ENCODE data around the gene ZNF181.

The ZNF181 gene

DNA sequence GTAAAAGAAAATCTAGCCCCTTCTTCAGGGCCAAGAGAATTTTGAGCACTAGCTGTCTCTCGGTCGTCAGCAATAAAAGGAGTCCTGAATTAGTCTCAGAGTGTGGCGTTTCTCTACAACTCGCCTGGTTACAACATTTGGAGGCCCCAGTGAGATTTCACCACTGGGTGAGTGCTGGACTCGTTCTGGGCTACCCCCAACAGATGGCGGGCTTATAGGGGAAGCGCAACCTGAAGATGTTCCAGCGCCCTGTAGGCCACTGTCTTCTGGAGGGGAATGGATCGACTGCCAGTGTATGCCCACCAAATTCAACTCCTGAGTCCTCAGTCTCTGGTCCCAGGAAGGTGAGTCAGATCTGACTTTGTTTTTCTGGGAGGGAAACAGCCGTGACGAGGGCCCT, 11.7 kb upstream of the ZNF181 start:
- Histone ChIP-seq H3K79me1 (ENCODE audit: low read length) (no peaks in the 10 kb centered on the region), H3K18ac (ENCODE audit: low read length) (no peak overlapping the region)

GRCh38 chr19:34725400-34725799, 8.6 kb upstream of the ZNF181 start:
- no peak overlapping the region for H3K9ac ChIP-seq (ENCODE audit: low read length)
- no peaks in the 10 kb centered on the region for H3K79me2 ChIP-seq (ENCODE audit: control insufficient read depth, insufficient read depth, low read length)
- no CpG with 5 or more reads among the region's 6 CpGs for WGBS (ENCODE audit: extremely low coverage, insufficient coverage, low lambda C conversion rate)
- no peaks in the 10 kb centered on the region for H3K27me3 ChIP-seq (ENCODE audit: insufficient read depth, low read length, poor library complexity)
- no peaks in the 10 kb centered on the region for H3K4me1 ChIP-seq (ENCODE audit: control insufficient read depth, low read depth, low read length)
- H3K36me3 ChIP-seq (ENCODE audit: control insufficient read depth, insufficient read depth, low read length) = no peaks in the 10 kb centered on the region
- no peak overlapping the region for H3K18ac ChIP-seq (ENCODE audit: low read length)
- no peak overlapping the region for H4K8ac ChIP-seq (ENCODE audit: low read depth, low read length)
- H3K79me1 ChIP-seq (ENCODE audit: low read length) = no peaks in the 10 kb centered on the region
- no peak overlapping the region for H3K56ac ChIP-seq (ENCODE audit: low read length)
- no peak overlapping the region for H3K27ac ChIP-seq (ENCODE audit: low read depth, low read length)
- no peak overlapping the region for H2BK120ac ChIP-seq (ENCODE audit: low read depth, low read length)
- H4K5ac ChIP-seq (ENCODE audit: low read length) = no peak overlapping the region
- DNase-seq = no peak
- H2AK5ac ChIP-seq (ENCODE audit: low read length) = no peak overlapping the region
- no peak overlapping the region for H3K23ac ChIP-seq (ENCODE audit: low read length)
- no peak overlapping the region for H3K4me2 ChIP-seq (ENCODE audit: low read length)
- no peak overlapping the region for H2BK5ac ChIP-seq (ENCODE audit: low read length)
- no peak overlapping the region for H3K4me3 ChIP-seq (ENCODE audit: low read length)
- no peak overlapping the region for H3K4ac ChIP-seq (ENCODE audit: low read depth, low read length)
- no peak overlapping the region for H2BK15ac ChIP-seq (replicated peaks; ENCODE audit: low read depth)

More for the DNA sequence above, 11.7 kb upstream of the ZNF181 start:
- Histone ChIP-seq H3K27ac (ENCODE audit: low read depth, low read length) (no peak overlapping the region), H2BK5ac (ENCODE audit: low read length) (no peak overlapping the region), H2BK15ac (replicated peaks; ENCODE audit: low read depth) (no peak overlapping the region), H3K4me3 (ENCODE audit: low read length) (no peak overlapping the region), H4K8ac (ENCODE audit: low read depth, low read length) (no peak overlapping the region), H3K4me1 (ENCODE audit: control insufficient read depth, low read depth, low read length) (no peaks in the 10 kb centered on the region), H3K9ac (ENCODE audit: low read length) (no peak overlapping the region), H3K79me2 (ENCODE audit: control insufficient read depth, insufficient read depth, low read length) (no peaks in the 10 kb centered on the region), H3K27me3 (ENCODE audit: insufficient read depth, low read length, poor library complexity) (no peaks in the 10 kb centered on the region), H3K56ac (ENCODE audit: low read length) (no peak overlapping the region), H2AK5ac (ENCODE audit: low read length) (no peak overlapping the region), H2BK120ac (ENCODE audit: low read depth, low read length) (no peak overlapping the region), H3K4me2 (ENCODE audit: low read length) (no peak overlapping the region), H3K23ac (ENCODE audit: low read length) (no peak overlapping the region), H3K36me3 (ENCODE audit: control insufficient read depth, insufficient read depth, low read length) (no peaks in the 10 kb centered on the region), H3K4ac (ENCODE audit: low read depth, low read length) (no peak overlapping the region), H4K5ac (ENCODE audit: low read length) (no peak overlapping the region)
- no CpG with 5 or more reads among the region's 11 CpGs for WGBS (ENCODE audit: extremely low coverage, insufficient coverage, low lambda C conversion rate)
- no peak for DNase-seq

- Histone ChIP-seq H3K4me1 (ENCODE audit: control insufficient read depth, low read depth, low read length) (peaks cover 4% of the 10 kb centered on the region), H4K5ac (ENCODE audit: low read length) (no peak overlapping the region), H3K79me2 (ENCODE audit: control insufficient read depth, insufficient read depth, low read length) (no peaks in the 10 kb centered on the region), H3K9ac (ENCODE audit: low read length) (no peak overlapping the region), H3K27ac (ENCODE audit: low read depth, low read length) (no peak overlapping the region), H3K79me1 (ENCODE audit: low read length) (no peaks in the 10 kb centered on the region), H3K36me3 (ENCODE audit: control insufficient read depth, insufficient read depth, low read length) (no peaks in the 10 kb centered on the region), H2BK120ac (ENCODE audit: low read depth, low read length) (no peak overlapping the region), H3K56ac (ENCODE audit: low read length) (no peak overlapping the region), H3K23ac (ENCODE audit: low read length) (no peak overlapping the region), H3K4me3 (ENCODE audit: low read length) (no peak overlapping the region), H3K18ac (ENCODE audit: low read length) (no peak overlapping the region), H4K8ac (ENCODE audit: low read depth, low read length) (no peak overlapping the region), H3K4ac (ENCODE audit: low read depth, low read length) (no peak overlapping the region), H2BK5ac (ENCODE audit: low read length) (no peak overlapping the region), H2AK5ac (ENCODE audit: low read length) (no peak overlapping the region), H3K27me3 (ENCODE audit: insufficient read depth, low read length, poor library complexity) (no peaks in the 10 kb centered on the region), H2BK15ac (replicated peaks; ENCODE audit: low read depth) (no peak overlapping the region), H3K4me2 (ENCODE audit: low read length) (no peak overlapping the region)
- DNase-seq = no peak
- WGBS (ENCODE audit: extremely low coverage, insufficient coverage, low lambda C conversion rate) = no CpG with 5 or more reads among the region's 11 CpGs
These were observed 2.8 kb upstream of the ZNF181 start for GRCh38 chr19:34731019-34731829.

- Histone ChIP-seq H4K5ac (ENCODE audit: low read length) (no peak overlapping the region), H3K56ac (ENCODE audit: low read length) (no peak overlapping the region), H3K4me2 (ENCODE audit: low read length) (no peak overlapping the region), H2BK120ac (ENCODE audit: low read depth, low read length) (no peak overlapping the region), H2AK5ac (ENCODE audit: low read length) (no peak overlapping the region), H3K27me3 (ENCODE audit: insufficient read depth, low read length, poor library complexity) (no peaks in the 10 kb centered on the region), H3K36me3 (ENCODE audit: control insufficient read depth, insufficient read depth, low read length) (no peaks in the 10 kb centered on the region), H3K18ac (ENCODE audit: low read length) (no peak overlapping the region), H2BK5ac (ENCODE audit: low read length) (no peak overlapping the region), H3K4me1 (ENCODE audit: control insufficient read depth, low read depth, low read length) (peaks cover 4% of the 10 kb centered on the region), H3K79me2 (ENCODE audit: control insufficient read depth, insufficient read depth, low read length) (no peaks in the 10 kb centered on the region), H3K27ac (ENCODE audit: low read depth, low read length) (no peak overlapping the region), H2BK15ac (replicated peaks; ENCODE audit: low read depth) (no peak overlapping the region), H3K79me1 (ENCODE audit: low read length) (no peaks in the 10 kb centered on the region), H4K8ac (ENCODE audit: low read depth, low read length) (no peak overlapping the region), H3K4me3 (ENCODE audit: low read length) (no peak overlapping the region), H3K23ac (ENCODE audit: low read length) (no peak overlapping the region), H3K4ac (ENCODE audit: low read depth, low read length) (no peak overlapping the region), H3K9ac (ENCODE audit: low read length) (no peak overlapping the region)
- no peak for DNase-seq
- no CpG with 5 or more reads among the region's 7 CpGs for WGBS (ENCODE audit: extremely low coverage, insufficient coverage, low lambda C conversion rate)
These were observed 2.1 kb upstream of the ZNF181 start for GRCh38 chr19:34731964-34732363.

DNA sequence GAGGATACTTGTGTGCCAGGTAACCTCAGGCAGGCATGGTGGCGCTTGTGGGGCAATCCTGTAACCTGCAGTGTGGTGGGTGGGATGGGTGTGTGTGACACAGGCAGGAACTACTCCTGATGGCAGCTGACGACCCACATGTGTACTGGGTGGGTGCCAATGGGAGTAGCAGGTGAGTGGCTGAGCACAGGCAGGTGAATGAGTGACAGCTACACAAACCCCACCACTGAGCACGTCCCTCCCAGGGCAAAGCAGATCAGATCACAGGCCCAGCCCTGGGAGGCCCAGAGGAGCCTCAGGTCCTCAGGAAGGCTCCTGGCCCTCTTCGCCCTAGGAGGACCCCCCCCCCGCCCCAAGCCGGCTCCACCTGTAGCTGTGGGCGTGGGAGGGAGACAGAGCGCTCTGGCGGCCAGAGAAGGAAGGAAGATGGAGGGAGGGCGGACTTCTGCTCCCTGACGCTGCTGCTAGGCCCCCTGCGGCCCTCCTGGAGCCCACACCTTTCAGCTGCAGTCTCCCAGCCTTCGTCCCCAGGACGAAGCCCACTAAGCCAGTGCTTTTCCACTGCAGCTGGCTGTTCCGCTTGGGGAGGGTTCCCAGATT, 1.3 kb upstream of the ZNF181 start:
- Histone ChIP-seq H2BK5ac (ENCODE audit: low read length) (no peak overlapping the region), H2BK120ac (ENCODE audit: low read depth, low read length) (no peak overlapping the region), H3K36me3 (ENCODE audit: control insufficient read depth, insufficient read depth, low read length) (no peaks in the 10 kb centered on the region), H3K4ac (ENCODE audit: low read depth, low read length) (no peak overlapping the region), H3K18ac (ENCODE audit: low read length) (no peak overlapping the region), H3K23ac (ENCODE audit: low read length) (no peak overlapping the region), H3K4me1 (ENCODE audit: control insufficient read depth, low read depth, low read length) (peaks cover 4% of the 10 kb centered on the region), H3K27me3 (ENCODE audit: insufficient read depth, low read length, poor library complexity) (no peaks in the 10 kb centered on the region), H4K5ac (ENCODE audit: low read length) (no peak overlapping the region), H3K56ac (ENCODE audit: low read length) (peak overlapping the region; percentile 34), H3K4me3 (ENCODE audit: low read length) (no peak overlapping the region), H3K79me1 (ENCODE audit: low read length) (no peaks in the 10 kb centered on the region), H3K79me2 (ENCODE audit: control insufficient read depth, insufficient read depth, low read length) (no peaks in the 10 kb centered on the region), H3K9ac (ENCODE audit: low read length) (no peak overlapping the region), H3K4me2 (ENCODE audit: low read length) (no peak overlapping the region), H2AK5ac (ENCODE audit: low read length) (no peak overlapping the region), H4K8ac (ENCODE audit: low read depth, low read length) (no peak overlapping the region), H3K27ac (ENCODE audit: low read depth, low read length) (no peak overlapping the region), H2BK15ac (replicated peaks; ENCODE audit: low read depth) (no peak overlapping the region)
- no CpG with 5 or more reads among the region's 15 CpGs for WGBS (ENCODE audit: extremely low coverage, insufficient coverage, low lambda C conversion rate)
- DNase-seq = peak; percentile 18
